ENCODE results near the gene SERGEF.
A peak's percentile ranks its signal among the peaks of the same experiment; 100 is the strongest.
"Not testable (repeated sequence)": the region's sequence is repeated elsewhere in the genome, so short reads cannot be mapped to it uniquely, and the experiment has no call there.

The SERGEF gene

DNA sequence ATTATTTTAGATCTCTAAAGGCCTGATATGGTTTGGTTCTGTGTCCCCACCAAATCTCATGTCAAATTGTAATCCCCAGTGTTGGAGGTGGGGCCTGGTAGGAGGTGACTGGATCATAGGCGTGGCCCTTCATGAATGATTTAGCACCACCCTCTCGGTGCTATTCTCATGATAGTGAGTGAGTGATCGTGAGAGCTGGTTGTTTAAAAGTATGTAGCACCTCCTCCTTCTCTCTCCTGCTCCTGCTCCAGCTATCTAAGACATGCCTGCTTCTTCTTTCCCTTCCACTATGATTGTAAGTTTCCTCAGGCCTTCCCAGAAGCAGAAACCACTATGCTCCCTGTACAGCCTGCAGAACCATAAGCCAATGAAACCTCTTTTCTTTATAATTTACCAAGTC, 114.1 kb downstream of the SERGEF start:
- peak; percentile 46 for DNase-seq

DNA sequence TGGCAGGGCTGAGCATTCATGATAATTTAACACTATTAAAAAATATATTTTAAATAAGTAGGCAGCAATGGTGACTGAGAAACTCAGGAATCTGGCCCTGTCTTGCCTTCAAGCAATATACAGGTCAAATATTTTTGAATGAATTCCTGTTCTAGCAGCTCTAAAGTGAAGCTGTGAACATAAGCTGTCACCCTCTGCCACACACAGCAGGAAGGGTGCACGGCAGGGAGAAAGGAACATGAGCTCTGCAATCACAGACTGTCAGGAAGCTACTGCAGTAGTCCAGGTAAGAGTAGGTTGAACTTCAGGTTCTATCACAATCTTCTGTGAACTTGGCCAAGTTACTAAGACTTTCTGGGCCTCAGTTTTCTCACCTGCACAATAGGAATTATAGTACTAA, 114.8 kb downstream of the SERGEF start:
- DNase-seq = no peak

DNA sequence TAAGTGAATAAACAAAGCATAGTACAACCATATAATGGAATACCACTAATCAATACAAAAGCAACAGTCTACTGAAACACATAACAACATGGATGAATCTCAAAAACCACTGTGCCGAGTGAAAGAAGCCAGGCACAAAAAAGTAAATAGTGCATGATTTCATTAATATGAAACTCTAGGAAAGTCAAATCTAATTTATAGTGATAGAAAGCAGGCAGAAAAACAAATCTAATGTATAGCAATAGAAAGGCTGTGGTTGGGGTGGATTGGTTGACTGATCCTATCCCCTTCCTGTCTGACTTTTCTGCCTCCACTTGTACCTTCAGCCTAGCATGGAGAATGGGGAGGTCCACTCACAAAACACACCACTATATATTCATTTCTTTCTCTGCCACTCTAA, 115.4 kb downstream of the SERGEF start:
- no peak for DNase-seq

DNA sequence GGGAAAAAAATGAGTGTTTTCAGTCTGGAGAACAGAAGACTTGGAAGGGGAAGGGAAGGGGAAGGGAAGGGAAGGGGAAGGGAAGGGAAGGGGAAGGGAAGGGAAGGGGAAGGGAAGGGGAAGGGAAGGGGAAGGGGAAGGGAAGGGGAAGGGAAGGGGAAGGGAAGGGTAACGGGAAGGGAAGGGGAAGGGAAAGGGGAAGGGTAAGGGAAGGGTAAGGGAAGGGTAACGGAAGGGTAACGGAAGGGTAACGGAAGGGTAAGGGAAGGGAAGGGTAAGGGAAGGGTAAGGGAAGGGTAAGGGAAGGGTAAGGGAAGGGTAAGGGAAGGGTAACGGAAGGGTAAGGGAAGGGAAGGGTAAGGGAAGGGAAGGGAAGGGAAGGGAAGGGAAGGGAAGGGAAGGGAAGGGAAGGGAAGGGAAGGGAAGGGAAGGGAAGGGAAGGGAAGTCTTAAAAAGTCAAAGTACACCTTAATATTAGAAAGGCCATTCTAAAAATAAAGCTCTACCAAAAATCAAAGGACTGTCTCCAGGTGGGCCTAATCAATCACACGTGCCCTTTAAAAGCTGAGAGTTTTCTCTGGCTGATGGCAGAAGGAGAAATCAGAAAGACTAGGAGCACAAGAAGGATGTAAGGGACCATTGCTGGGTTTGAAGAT, 116.2 kb downstream of the SERGEF start:
- DNase-seq = not testable (repeated sequence)

DNA sequence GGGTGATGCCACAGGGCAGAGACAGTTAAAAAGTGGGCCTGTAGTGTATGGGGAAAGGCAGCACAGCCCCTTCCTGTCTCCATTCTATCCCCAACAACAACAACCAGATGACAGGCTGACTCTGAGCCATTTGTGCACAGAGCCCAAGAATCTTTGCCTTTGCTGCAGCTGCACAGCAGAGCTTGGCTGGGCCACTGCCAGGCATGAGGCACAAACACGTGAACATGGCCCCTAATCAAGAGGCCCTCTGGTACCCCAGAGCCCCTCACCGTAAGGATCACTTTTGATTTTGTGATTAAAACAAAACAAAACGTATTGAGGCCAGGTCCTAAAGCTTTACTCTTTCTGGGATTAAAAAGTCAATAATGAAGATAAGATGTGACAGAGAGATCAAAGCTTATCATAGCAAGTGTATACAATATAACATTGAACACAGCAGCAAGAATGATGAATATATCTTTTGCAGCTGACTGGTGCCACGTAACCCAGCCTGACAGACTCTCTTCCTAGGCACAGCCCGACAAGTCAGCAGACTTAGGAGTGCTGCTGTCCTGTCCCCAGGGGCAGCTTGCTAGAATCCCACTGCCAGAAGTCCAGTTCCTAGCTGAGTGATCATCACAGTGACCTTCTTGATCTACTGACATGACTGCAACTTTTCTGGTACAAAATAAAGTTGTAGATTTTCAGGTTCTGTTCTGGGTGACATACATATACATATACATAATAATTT, 117.8 kb downstream of the SERGEF start:
- no peak for DNase-seq

DNA sequence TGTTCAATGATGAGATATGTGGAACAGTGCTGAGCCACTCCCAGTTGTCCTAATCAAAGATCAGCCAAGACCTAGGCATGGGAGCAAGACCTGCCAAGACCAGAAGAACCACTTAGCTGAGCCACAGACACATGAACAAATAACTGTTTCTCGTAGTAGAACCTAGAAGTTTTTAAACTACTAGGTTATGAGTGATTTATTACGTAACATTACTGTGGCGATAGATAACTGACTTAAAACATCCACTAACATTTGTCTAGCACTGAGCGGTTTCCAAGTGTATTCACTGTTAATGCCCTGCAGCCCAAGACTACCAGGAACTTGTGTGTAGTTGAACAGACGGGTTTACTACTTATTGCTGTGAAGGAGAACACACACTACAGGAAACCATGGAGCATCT, 120.4 kb downstream of the SERGEF start:
- no peak for DNase-seq

DNA sequence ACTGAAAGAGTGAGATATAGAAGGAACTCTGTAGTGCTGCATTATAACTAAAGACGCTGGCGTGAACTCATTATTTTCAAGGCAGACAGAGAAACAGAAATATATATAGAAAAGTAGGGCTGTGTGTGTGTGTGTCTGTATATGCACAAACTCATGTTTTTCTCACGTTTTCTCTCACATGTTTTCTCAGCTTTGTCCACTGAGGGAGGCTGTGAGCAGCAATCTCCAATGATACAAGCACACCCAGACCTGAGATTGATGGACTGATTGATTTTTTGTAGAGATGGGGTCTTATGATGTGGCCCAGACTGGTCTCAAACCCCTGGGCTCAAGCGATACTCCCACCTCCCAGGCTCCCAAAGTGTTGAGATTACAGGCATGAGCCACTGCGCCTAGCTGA, 122.5 kb downstream of the SERGEF start:
- DNase-seq = no peak

DNA sequence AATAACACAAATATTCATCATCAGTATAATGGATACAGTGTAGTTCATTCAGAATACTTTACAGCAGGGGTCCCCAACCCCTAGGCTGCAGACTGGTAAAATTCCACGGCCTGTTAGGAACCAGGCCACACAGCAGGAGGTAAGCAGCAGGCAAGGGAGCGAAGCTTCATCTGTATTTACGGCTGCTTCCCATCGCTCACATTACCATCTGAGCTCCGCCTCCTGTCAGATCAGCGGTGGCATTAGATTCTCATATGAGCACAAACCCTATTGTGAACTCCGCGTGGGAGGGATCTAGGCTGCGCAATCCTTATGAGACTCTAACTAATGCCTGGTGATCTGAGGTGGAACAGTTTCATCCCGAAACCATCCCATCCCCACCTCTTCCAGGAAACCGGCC, 125.1 kb downstream of the SERGEF start:
- no peak for DNase-seq

DNA sequence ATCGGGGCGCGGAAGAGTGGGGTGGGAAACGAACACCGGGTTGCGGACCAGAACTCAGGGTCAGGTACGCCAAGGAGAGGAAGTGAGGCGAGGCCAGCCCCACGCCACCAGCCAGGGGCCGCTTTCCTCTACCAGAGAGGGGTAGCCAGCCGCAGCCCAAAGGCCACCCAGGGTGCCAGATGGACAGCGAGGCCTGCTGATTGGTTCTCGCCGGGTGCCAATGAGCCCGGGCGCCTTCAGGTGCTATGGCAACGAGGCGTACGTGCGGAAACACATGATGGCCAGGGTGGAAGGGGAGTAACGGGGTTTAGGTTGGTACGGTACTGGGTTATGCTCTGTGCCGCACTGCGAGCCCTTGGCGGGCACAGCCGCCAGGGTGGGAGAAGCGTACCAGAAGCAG, 128.9 kb downstream of the SERGEF start:
- DNase-seq = no peak

DNA sequence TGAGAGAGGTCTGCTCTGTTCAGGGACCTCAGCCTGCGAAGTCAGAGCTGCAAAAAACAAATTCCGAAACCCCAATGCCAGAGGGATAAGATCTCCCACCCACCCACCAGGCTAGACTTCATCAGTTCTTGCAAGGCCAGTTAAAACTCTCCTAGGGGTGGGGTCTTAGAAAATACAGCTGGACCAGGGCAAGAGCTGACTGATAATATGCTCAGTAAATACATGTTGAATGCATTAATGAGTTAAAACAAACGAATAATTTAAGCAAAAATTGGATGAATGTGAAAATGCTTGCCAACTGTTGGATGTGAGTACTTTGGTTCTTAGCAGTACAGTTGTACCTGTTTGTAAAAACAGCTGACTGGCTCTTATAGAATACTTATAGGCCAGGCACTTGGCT, 129.8 kb downstream of the SERGEF start:
- DNase-seq = no peak

DNA sequence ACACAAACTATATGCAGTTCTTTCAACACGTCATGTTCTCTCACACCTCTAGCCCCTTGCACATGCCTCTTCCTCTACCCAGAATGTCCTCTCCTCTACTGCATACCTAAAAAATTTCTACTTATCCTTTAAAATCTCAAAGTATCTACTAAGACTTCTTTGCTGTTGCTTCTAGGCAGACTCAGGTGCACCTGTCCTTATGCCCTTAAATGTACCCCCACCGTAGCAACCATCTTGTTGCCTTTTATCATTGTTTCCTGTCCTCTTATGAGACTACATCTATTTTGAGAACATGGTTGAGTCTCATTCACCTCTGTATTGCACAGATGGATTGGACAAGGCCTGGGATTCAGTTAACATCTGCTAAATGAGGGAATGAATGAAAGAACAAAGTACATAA, 134.1 kb downstream of the SERGEF start:
- no peak for DNase-seq

DNA sequence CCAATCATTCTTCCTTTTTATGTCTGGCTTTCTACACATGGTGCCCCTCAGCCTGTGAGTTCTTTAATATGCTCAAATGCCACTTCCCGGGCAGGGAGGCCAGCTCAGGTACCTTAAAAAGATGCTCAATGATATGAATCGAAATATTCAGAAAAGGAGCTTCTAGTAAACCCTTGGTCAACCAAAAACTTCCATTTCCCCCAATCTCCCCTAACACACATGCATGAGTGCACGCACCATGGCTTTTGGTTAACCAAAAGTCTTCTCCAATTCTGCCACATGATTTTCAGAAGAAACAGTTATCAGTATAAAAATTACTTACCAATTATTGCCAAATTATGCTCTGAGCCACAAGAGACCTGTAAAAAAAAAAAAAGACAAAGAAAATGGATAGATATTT, 135.0 kb downstream of the SERGEF start:
- no peak for DNase-seq

DNA sequence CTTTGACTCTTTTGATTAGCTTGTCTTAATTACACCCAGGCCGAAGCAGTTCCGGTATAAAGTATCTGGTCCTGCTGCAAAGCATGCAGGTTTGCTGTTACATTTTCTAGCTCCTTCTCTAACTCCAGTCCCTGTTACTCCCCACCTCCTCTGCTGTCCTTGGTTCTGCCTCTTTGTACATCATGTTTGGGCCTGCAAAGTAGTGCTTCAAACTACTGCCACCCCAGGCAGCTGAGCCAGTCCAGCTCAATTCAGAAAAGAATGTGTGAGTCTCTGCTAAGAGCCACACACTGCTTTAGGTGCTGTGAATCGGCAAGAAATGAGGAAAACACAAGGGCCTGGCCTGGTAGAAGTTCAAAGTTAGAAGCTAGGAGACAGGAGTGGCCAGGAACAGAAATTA, 136.0 kb downstream of the SERGEF start:
- no peak for DNase-seq

DNA sequence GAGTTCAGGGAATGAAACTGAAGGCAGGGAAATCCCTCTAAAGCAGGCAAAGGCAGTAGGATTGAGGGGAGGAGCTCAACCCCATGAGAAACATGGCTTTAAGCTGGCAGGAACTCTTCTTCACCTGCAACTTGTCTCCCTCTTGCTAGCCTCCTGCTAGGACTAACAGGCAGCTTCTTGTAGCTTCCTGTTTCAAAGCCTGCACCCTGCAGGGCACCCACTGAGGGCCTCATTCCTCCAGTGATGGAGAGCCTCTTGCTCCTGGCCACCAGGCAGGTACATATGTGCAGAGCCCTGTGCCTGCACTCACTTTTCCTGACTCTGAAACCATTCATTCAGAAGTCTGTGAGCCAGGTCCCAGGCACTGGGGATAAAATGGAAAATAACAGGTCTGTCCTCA, 137.0 kb downstream of the SERGEF start:
- DNase-seq = no peak

DNA sequence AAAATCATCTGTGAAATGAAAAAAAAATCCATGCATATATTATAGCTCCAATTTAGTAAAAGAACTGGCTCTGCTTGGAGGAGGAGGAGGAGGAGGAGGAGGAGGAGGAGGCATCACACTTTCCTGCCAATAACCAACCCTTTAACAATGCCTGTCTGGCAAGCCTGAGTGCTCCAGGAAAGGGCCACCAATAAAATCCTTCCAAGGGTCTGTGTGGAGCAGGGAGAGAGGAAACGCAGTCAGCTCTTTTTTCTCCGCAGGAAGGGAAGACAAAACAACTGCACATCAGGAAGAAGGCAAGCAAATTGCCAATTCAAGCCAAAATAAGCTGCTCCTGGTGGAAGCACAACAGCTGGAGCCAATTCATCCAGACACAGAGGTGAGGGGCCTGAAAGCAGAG, 139.3 kb downstream of the SERGEF start:
- DNase-seq = no peak

DNA sequence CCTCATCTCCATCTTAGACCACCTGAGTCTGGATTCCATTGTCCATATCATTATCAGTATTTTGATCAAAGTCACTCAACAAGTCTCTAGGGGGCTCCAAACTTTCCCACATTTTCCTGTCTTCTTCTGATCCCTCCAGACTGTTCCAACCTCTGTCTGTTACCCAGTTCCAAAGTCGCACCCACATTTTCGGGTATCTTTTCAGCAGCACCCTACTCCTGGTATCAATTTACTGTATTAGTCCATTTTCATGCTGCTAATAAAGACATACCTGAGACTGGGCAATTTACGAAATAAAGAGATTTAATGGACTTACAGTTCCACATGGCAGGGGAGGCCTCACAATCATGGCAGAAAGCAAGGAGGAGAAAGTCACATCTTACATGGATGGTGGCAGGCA, 144.4 kb downstream of the SERGEF start:
- DNase-seq = not testable (repeated sequence)

DNA sequence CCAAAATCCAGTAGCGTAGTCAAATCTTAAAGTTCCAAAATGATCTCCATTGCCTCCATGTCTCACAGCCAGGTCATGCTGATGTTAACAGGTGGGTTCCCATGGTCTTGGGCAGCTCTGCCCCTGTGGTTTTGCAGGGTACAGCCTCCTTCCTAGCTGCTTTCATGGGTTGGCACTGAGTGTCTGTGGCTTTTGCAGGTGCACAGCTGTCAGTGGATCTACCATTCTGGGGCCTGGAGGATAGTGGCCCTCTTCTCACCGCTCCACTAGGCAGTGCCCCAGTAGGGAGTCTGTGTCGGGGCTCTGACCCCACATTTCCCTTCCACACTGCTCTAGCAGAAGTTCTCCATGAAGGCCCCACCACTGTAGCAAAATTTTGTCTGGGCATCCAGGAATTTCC, 145.5 kb downstream of the SERGEF start:
- no peak for DNase-seq

DNA sequence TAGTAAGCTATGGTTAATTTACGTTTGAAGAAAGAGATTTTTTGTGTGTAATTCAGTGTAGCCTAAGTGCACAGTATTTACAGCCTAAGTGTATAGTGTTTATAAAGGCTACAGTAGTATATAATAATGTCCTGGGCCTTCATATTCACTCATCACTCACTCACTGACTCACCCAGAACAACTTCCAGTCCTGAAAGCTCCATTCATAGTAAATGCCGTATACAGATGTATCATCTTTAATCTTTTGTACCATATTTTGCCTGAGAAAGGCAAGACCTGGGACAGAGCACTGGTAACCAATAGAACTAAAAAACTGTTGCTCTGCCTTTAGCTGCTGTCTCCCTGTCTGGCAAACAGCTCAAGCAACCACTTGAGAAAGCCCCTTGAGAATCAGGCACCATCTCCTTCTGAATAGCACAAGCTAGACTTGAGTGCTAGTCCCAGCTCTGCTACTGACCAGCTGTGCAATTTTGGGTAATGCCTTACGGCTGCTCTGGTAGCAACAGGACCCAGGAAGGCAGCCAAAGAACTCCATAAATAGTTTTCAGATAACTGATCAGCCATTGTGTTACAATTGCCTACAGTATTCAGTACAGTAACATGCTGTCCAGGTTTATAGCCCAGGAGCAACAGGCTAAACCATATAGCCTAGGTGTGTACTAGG, 146.9 kb downstream of the SERGEF start:
- no peak for DNase-seq

DNA sequence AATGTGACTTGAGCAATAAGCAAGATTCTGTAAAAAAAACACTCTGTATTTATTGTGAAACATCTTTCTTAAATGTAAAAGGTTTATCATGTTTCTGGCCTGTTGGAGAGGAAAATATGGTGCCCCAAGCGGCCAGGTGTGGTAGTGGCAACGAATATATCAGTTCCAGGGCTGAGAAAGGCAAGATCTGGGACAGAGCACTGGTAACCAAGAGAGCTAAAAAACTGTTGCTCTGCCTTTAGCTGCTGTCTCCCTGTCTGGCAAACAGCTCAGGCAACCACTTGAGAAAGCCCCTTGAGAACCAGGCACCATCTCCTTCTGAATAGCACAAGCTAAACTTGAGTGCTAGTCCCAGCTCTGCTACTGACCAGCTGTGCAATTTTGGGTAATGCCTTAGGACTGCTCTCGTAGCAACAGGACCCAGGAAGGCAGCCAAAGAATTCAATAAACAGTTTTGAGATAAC, 148.3 kb downstream of the SERGEF start:
- DNase-seq = no peak

DNA sequence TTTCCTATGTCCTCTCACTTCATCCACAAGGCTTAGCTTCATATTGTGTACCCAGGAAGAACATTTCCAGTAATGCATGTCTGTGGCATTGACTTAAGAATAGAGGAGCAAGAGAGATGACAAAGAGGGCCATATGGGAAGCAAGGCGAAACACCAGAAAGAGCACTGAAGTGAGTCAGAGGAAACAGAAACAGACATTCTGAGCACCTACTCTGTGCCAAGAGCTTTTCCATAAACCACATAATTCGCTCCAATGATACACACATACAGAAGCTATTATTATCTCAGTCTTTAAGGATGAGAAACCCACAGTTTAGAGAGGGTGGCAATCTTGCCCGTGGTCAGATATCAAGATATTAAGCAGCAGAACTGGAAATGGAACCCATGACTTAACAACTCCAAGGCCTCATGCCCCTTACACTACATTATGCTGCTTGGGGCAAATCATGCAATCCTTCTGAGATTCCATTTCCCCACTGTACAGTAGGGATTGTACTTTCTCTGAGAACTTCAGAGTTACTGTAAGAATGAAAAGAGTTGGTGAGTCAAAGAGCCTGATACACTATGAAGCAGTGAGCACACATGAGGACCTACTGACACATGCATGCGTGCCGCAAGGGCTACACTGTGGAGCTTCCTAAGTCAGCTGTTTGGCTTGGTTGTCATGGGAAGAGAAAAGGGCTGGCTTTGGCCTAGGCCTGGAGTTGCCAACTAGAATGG, 151.7 kb downstream of the SERGEF start:
- no peak for DNase-seq

DNA sequence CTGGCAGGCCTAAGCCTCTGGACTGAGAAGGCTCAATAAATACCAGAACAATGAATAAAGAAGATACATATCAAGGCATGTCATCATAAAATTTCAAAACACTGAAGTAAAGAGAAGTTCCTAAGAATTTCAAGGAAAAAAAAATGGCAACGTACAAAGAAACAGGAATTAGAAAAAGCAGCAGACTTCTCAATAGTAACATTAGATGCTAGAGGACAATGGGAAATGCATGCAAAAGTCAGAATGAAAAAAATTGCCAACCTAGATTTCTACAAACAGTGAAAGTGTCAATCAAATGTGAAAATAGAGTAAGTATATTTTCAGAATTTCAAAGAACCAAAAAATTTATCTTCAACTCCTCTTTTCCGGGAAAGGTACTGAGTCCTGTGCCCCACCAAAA, 153.3 kb downstream of the SERGEF start:
- no peak for DNase-seq

DNA sequence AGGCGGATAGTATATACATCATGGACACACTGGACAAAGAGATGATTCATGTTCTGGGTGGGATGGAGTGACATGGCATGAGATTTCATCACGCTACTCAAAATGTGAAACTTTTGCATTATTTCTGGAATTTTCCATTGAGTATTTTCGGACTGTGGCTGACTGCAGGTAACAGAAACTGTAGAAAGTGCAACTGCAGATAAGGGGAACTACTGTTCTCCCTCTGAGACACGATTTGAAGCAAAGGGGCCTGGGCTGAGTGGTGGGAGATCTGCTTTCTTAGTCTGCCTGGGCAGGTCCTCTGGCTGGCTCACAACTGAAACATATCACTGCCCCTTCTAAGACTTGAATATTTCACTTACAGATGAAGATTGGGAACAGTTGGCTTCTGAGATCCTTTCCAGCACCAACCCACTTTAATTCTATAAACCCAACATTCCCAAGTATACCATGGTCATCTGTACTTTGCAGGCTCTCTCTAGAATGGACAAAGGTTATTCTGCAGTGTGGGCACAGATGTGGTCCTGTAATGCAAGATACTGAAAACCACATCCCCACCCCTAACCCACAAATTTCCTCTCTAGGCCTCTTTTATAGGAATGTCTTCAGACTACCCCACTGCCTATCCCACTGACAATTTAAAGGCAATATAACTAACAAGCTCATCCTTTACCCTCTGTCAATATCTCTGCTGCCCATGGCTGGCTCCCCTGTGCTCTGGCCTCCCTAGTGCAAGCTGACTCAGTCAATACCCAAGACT, 157.1 kb downstream of the SERGEF start:
- peak; percentile 51 for DNase-seq

DNA sequence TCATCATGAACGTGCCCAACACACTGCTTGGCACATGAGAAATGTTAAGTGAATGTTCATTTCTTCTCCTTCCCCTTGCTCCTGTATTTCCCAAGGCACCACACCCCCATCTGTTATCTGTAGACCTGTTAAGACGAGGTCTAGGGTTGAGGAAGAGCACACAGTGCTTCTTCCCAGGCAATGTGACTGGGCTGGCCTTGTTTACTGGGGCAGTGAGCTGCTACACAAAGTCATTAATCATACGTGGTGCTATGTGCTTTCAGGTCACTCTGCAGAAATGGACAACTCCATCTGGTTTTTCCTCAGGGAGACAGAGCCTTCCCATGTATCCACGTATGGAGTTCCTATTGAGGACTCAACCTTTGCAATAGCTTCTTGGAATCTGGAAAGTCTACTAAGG, 159.6 kb downstream of the SERGEF start:
- no peak for DNase-seq

Measured in hematopoietic multipotent progenitor cell treated with erythropoietin and hydrocortisone succinate and interleukin-3 and kit ligand, for 8 days (in vitro differentiated cells).